Upper lobe of right lung (tissue), 1 donor: Measurements from ENCODE around the gene NCKAP1. TPM values are rescaled to one million over a fixed set of nuclear protein-coding genes. Genes with fewer than 3 reads are reported as not detected.

Experiments
- ATAC-seq: fragments of 200-7000 bp; cut with Tn5 transposase; one replicate; pipeline ENCODE4 v1.9.1; 2020; ENCODE audit warnings: mild to moderate bottlenecking, moderate library complexity
- DNase-seq: peaks from one replicate; pipeline ENCODE4 v3.0.0-alpha.2; 2020
- H3K27ac ChIP-seq: fragments of 200-600 bp; one replicate; pipeline ENCODE4 v1.8.0; 2022
- H3K27me3 ChIP-seq: fragments of 200-600 bp; one replicate; pipeline ENCODE4 v1.8.0; 2022; ENCODE audit warnings: mild to moderate bottlenecking
- H3K36me3 ChIP-seq: fragments of 200-600 bp; one replicate; pipeline ENCODE4 v1.8.0; 2022
- H3K4me1 ChIP-seq: fragments of 200-600 bp; one replicate; pipeline ENCODE4 v1.8.0; 2022
- H3K4me3 ChIP-seq: fragments of 200-600 bp; one replicate; pipeline ENCODE4 v1.8.0; 2022; ENCODE audit warnings: mild to moderate bottlenecking
- H3K9me3 ChIP-seq: fragments of 200-600 bp; one replicate; pipeline ENCODE4 v1.8.0; 2022
- CTCF ChIP-seq: fragments of 200-600 bp; IDR thresholded peaks from one replicate; pipeline ENCODE4 v1.8.0; 2022; ENCODE audit warnings: antibody characterized with exemption
- intact Hi-C: fragments of 100-400 bp; cut with DNase I; formaldehyde crosslinking; loops from one replicate; pipeline ENCODE4 v1.11.0; 2022
- total RNA-seq: library from RNA; stranded (reverse); fragmentation: NEBNext Ultra II Directional; extraction: Animal tissue kit (Norgen Biotek cat#: 25700); gene quantifications from one replicate; pipeline ENCODE4 v1.2.1, GENCODE V29; 2021
- donor health status: DM: no; HTN: yes; CAD: no; lungs with severe emphysema.

NCKAP1 gene
- total RNA-seq, 1 donor from 2014 or later = 117 TPM

DNA sequence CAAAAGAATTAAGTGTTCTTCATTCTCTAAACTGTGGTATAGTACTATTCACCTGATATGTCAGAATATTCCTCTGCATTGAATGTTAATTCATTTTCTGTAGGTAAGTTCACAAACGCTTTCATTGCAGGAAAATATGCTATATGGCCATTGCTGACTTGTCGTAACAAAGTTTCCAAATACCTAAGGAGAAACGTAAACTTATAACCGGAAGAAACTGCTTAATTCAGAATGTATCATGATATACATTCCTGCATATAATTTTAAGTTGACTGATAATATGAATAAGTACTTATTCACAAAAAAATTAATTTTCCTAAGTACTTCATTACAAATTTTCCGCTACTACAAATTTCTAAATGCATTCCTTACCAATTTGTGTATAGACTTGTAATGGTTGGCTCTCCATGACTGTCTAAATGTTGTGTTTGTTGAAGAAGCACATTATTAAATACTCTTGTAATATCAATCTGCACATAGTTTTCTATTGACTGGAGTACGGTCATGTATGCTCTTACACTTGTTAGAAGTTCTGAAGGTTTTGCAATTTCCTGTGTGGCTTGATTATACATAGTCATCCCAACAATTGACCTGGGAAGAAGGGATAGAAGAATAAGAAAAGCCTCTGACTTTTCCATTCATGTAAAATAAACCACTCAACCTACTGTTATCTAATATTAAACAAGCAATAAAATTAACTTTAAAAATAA, 85.4 kb downstream of the NCKAP1 start:
- H3K27me3 ChIP-seq = no peaks in the 10 kb centered on the region
- H3K36me3 ChIP-seq = peaks cover 55% of the 10 kb centered on the region
- H3K9me3 ChIP-seq = no peaks in the 10 kb centered on the region
- TF ChIP-seq CTCF = no peak
- H3K4me3 ChIP-seq = no peak overlapping the region
- H3K4me1 ChIP-seq = no peaks in the 10 kb centered on the region
- intact Hi-C loops = no loop called here
- no peak overlapping the region for H3K27ac ChIP-seq
- ATAC-seq = no peak
- no peak for DNase-seq

DNA sequence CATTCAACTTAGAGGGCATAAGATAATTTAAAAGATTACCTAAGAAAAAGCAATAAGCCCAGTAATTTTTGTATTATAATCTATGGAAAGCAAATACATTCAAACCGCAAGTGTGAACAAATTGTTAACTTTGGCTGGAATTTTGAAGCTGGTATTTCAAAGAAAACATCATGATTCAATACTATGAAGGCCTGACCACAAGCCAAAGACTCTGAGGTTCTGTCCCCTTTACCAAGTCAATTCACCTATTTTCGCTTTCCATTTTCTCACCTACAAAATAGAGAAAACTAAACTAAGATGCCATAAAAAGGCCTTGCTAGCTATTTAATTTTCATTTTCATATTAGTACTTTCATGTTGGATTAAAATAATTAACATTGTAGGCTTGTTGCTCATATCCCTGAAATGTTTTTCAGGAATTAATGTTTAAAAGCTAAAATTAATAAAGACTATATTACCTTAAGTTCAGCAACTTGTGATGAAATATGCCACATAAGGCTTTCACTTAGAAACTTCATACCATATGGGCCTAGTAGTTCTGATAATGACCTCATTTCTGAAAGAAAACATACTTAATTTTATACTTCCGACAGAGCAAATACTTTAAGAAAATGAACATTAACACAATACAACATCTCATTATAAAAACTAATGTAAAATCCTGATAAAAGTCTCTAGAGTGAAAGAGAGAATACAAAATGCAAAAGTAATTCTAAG, 86.2 kb downstream of the NCKAP1 start:
- no peak overlapping the region for H3K27ac ChIP-seq
- peaks cover 47% of the 10 kb centered on the region for H3K36me3 ChIP-seq

DNA sequence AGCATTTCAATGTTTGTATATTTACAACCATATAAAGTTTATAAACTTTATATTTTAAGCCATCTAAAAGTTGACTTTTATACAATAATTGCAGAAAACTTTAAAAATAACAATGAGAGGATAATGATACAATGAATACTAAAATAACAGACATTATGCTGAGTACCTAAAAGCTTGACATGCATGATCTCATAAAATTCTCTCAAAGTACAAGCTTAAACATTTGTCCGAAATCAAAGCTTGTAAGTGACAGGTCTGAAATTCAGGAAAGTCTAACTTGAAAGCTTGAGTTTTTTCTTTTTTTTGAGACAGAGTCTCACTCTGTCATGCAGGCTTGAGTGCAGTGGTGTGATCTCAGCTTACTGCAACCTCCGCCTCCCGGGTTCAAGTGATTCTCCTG, 87.7 kb downstream of the NCKAP1 start:
- TF ChIP-seq CTCF = no peak
- no peaks in the 10 kb centered on the region for H3K4me1 ChIP-seq
- no peak overlapping the region for H3K27ac ChIP-seq
- H3K9me3 ChIP-seq = no peaks in the 10 kb centered on the region
- DNase-seq = no peak
- H3K4me3 ChIP-seq = no peak overlapping the region
- peaks cover 31% of the 10 kb centered on the region for H3K36me3 ChIP-seq
- H3K27me3 ChIP-seq = no peaks in the 10 kb centered on the region
- no peak for ATAC-seq
- intact Hi-C loops = no loop called here

More for the DNA sequence above, 86.2 kb downstream of the NCKAP1 start:
- TF ChIP-seq CTCF = no peak
- Histone ChIP-seq H3K27me3 (no peaks in the 10 kb centered on the region), H3K4me3 (no peak overlapping the region), H3K9me3 (no peaks in the 10 kb centered on the region), H3K4me1 (no peaks in the 10 kb centered on the region)
- ATAC-seq (no peak), DNase-seq (no peak)
- intact Hi-C loops = no loop called here

DNA sequence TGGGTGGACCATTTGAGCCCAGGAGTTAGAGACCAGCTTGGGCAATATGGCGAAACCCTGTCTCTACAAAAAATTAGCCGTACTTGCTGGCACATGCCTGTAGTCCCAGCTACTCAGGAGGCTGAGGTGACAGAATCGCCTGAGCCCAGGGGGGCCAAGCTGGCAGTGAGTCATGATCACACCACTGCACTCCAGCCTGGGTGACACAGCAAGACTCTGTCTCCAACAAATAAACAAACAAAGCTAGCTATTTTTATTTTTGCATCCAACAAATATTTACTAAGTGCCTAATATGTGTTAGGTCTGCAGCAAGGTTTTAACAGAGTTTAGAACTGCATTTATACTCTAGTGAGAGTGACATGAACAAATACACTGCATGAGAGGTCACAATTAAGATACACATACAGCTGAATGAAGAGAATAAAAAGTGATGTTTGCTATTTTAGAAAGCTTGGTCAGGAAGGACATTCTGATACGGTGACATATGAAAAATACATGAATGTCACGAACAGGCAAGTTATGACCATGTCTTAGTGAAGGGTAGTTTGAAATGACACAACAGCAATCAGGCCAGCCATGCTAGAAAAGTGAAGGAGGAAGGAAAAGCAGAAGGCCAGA, 88.6 kb downstream of the NCKAP1 start:
- no peak for TF ChIP-seq CTCF
- ATAC-seq = no peak
- no peak for DNase-seq
- Histone ChIP-seq H3K4me3 (no peak overlapping the region), H3K9me3 (no peaks in the 10 kb centered on the region), H3K4me1 (no peaks in the 10 kb centered on the region), H3K27me3 (no peaks in the 10 kb centered on the region), H3K27ac (no peak overlapping the region), H3K36me3 (peaks cover 29% of the 10 kb centered on the region)
- intact Hi-C loops = no loop called here

DNA sequence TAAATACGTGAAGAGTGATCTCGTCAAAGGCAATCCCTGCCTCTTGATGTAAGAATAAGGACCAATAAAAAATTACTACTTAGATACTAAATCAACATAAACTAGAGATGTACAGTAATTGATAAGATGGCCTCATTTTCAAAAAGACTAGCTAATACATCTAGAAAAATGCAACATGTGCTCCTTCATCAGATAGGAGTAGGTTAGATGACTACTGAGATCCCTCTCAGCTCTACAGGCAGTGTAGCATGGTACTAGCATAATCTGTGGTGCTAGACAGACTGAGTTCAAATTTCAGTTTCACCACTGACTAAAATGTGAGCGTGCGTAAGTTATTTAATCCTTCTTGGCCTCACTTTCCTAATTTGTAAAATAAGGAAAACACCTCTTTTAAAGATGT, 89.2 kb downstream of the NCKAP1 start:
- no peak for DNase-seq
- Histone ChIP-seq H3K4me3 (no peak overlapping the region), H3K27me3 (no peaks in the 10 kb centered on the region), H3K36me3 (peaks cover 29% of the 10 kb centered on the region), H3K4me1 (no peaks in the 10 kb centered on the region), H3K27ac (no peak overlapping the region), H3K9me3 (no peaks in the 10 kb centered on the region)
- no peak for ATAC-seq
- intact Hi-C loops = no loop called here
- TF ChIP-seq CTCF = no peak
